HepG2 (cell line): ENCODE results near the gene HK2.

Experiments
- FOXA1 ChIP-seq, 2 experiments: fragments of 450-650 bp in 1 of 2; sonication (generic) in 1 of 2; formaldehyde crosslinking in 1 of 2; IDR thresholded peaks; 2 replicates each; pipeline versions ENCODE4 v1.4.0 to v1.6.1; 2016 to 2020; ENCODE audit warnings: missing genetic modification reagents in 1 of 2
- GABPA ChIP-seq, 2 experiments: IDR thresholded peaks; 2 replicates each; pipeline ENCODE4 v1.6.1; 2011 to 2016; ENCODE audit warnings: low read depth in 2 of 2, low read length in 1 of 2, missing biosample characterization in 1 of 2, missing genetic modification characterization in 1 of 2
- NFYB ChIP-seq: sonication (generic); formaldehyde crosslinking; IDR thresholded peaks from 2 replicates; pipeline ENCODE4 v1.4.0; 2020; ENCODE audit warnings: missing genetic modification reagents
- POLR2AphosphoS5 ChIP-seq: IDR thresholded peaks from 2 replicates; pipeline ENCODE4 v1.6.1; 2012; ENCODE audit warnings: low read depth, low read length
- TAF1 ChIP-seq: sonication (generic); formaldehyde crosslinking; IDR thresholded peaks from 2 replicates; pipeline ENCODE4 v1.4.0; 2020; ENCODE audit warnings: missing genetic modification reagents
- TF ChIP-seq, protein P1 (sequence below): sonication (generic); formaldehyde crosslinking; IDR thresholded peaks from 2 replicates; pipeline ENCODE4 v1.5.0; 2020; ENCODE audit warnings: mild to moderate bottlenecking, missing genetic modification reagents, moderate library complexity

DNA sequence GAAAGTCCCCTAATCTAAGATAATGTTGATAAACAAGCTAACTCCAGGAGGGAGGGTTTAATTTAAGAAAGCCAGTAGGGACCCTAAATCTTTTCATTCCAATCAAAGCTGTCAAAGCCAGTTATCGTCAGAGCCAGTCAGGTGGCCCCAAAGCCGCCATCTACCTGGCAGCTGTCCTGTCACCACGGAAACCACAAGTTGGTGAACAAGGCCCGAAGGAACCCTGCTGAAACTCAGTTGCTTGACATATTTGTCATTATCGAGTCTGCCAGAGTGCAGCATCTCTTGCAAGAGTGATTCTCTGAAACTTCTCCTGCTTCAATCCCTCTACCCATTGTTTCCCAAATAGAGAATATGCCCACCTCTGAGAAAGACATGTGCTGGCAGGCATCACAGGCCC, 93.7 kb downstream of the HK2 start:
- TF ChIP-seq FOXA1 (IDR thresholded peaks at IDR 0.05) (no peak), FOXA1 (CRISPR knock-in tag; IDR thresholded peaks at IDR 0.05) (no peak), POLR2AphosphoS5 (no peak), GABPA (IDR thresholded peaks at IDR 0.05; ENCODE audit: low read depth, low read length) (no peak), GABPA (CRISPR knock-in tag; IDR thresholded peaks at IDR 0.05; ENCODE audit: low read depth) (no peak), NFYB (CRISPR knock-in tag) (no peak), TAF1 (CRISPR knock-in tag) (no peak)
- TF ChIP-seq, protein P1, sequence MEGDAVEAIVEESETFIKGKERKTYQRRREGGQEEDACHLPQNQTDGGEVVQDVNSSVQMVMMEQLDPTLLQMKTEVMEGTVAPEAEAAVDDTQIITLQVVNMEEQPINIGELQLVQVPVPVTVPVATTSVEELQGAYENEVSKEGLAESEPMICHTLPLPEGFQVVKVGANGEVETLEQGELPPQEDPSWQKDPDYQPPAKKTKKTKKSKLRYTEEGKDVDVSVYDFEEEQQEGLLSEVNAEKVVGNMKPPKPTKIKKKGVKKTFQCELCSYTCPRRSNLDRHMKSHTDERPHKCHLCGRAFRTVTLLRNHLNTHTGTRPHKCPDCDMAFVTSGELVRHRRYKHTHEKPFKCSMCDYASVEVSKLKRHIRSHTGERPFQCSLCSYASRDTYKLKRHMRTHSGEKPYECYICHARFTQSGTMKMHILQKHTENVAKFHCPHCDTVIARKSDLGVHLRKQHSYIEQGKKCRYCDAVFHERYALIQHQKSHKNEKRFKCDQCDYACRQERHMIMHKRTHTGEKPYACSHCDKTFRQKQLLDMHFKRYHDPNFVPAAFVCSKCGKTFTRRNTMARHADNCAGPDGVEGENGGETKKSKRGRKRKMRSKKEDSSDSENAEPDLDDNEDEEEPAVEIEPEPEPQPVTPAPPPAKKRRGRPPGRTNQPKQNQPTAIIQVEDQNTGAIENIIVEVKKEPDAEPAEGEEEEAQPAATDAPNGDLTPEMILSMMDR (CRISPR knock-in tag): no peak
